IMR-90 (cell line): Measurements from ENCODE around the gene ARMC10. TPM values are rescaled to one million over a fixed set of nuclear protein-coding genes. Genes with fewer than 3 reads are reported as not detected.

Source experiments
- ATAC-seq: fragments of 200-7000 bp; cut with Tn5 transposase; 2 replicates; pipeline ENCODE4 v1.9.1; 2020; ENCODE audit warnings: low read depth, mild to moderate bottlenecking, moderate library complexity
- BruUV-seq: library from RNA; stranded (reverse); fragments of 400-500 nt; replicated peaks from 2 replicates; lab custom pipeline; 2021; lab: Mats Ljungman, UMichigan
- CTCF ChIA-PET: fragments of 300-600 bp; formaldehyde crosslinking; extraction: SDS; loops from one replicate; lab custom pipeline; 2021; ENCODE audit warnings: antibody characterized with exemption; lab: Yijun Ruan, JAX
- POLR2A ChIA-PET: fragments of 300-600 bp; sonication (Branson Sonifier 250); formaldehyde crosslinking; loops from one replicate; lab custom pipeline; 2022; ENCODE audit warnings: antibody characterized with exemption; ENCODE audit not compliant: unreplicated experiment; lab: Charles Lee
- DNase-seq: peaks from one replicate; pipeline ENCODE4 v3.0.0; 2013
- H2AFZ ChIP-seq: replicated peaks from 2 replicates; pipeline ENCODE3; 2013; ENCODE audit warnings: low read length, mild to moderate bottlenecking; ENCODE audit not compliant: poor library complexity
- H2AK5ac ChIP-seq: 2 replicates; pipeline ENCODE4 v1.6.1; 2013; ENCODE audit warnings: low read depth, low read length, inconsistent platforms
- H2AK9ac ChIP-seq: replicated peaks from 2 replicates; pipeline ENCODE3; 2013; ENCODE audit warnings: mild to moderate bottlenecking, low read depth, low read length, moderate library complexity; ENCODE audit not compliant: poor library complexity
- H2BK120ac ChIP-seq: 2 replicates; pipeline ENCODE4 v1.6.1; 2013; ENCODE audit warnings: low read depth, low read length, inconsistent platforms
- H2BK15ac ChIP-seq: 3 replicates; pipeline ENCODE4 v1.6.1; 2013; ENCODE audit warnings: low read depth, low read length, inconsistent platforms
- H2BK20ac ChIP-seq: 2 replicates; pipeline ENCODE4 v1.6.1; 2013; ENCODE audit warnings: low read depth, mild to moderate bottlenecking, inconsistent platforms, low read length, moderate library complexity
- H2BK5ac ChIP-seq: 2 replicates; pipeline ENCODE4 v1.6.1; 2013; ENCODE audit warnings: mild to moderate bottlenecking, low read depth, low read length, inconsistent platforms; ENCODE audit not compliant: poor library complexity, severe bottlenecking
- H3K14ac ChIP-seq: replicated peaks from 2 replicates; pipeline ENCODE4 v1.6.1; 2013; ENCODE audit warnings: low read depth, low read length, inconsistent platforms
- H3K18ac ChIP-seq: 2 replicates; pipeline ENCODE4 v1.6.1; 2013; ENCODE audit warnings: low read depth, low read length, control low read depth
- H3K23ac ChIP-seq: 2 replicates; pipeline ENCODE4 v1.6.1; 2013; ENCODE audit warnings: low read depth, low read length, inconsistent platforms
- H3K27ac ChIP-seq: 2 replicates; pipeline ENCODE4 v1.5.1; 2013; ENCODE audit warnings: mild to moderate bottlenecking, control low read depth, low read length; ENCODE audit not compliant: insufficient read depth
- H3K27me3 ChIP-seq: 2 replicates; pipeline ENCODE4 v1.6.1; 2013; ENCODE audit warnings: low read length; ENCODE audit not compliant: control insufficient read depth, insufficient read depth
- H3K36me3 ChIP-seq: 2 replicates; pipeline ENCODE4 v1.6.1; 2013; ENCODE audit warnings: low read length, mixed read lengths; ENCODE audit not compliant: control insufficient read depth, insufficient read depth
- H3K4ac ChIP-seq: 2 replicates; pipeline ENCODE4 v1.6.1; 2013; ENCODE audit warnings: low read depth, low read length, inconsistent platforms
- H3K4me1 ChIP-seq: 2 replicates; pipeline ENCODE4 v1.6.1; 2013; ENCODE audit warnings: low read length, mixed read lengths; ENCODE audit not compliant: control insufficient read depth, insufficient read depth
- H3K4me2 ChIP-seq: 2 replicates; pipeline ENCODE4 v1.6.1; 2013; ENCODE audit warnings: low read depth, mild to moderate bottlenecking, control low read depth, low read length, moderate library complexity
- H3K4me3 ChIP-seq: 2 replicates; pipeline ENCODE4 v1.5.1; 2013; ENCODE audit warnings: low read depth, mild to moderate bottlenecking, control low read depth, low read length, moderate library complexity; ENCODE audit not compliant: insufficient read depth
- H3K56ac ChIP-seq: 2 replicates; pipeline ENCODE4 v1.6.1; 2013; ENCODE audit warnings: low read length, inconsistent platforms; ENCODE audit not compliant: insufficient read depth; ENCODE audit errors: extremely low read depth
- H3K79me1 ChIP-seq, 2 experiments: 2 replicates each; pipeline ENCODE4 v1.6.1; 2013; ENCODE audit warnings: low read length in 2 of 2, inconsistent platforms in 1 of 2, low read depth in 1 of 2
- H3K9ac ChIP-seq: 2 replicates; pipeline ENCODE4 v1.6.1; 2013; ENCODE audit warnings: low read depth, low read length, control low read depth
- H3K9me1 ChIP-seq: 2 replicates; pipeline ENCODE4 v1.6.1; 2013; ENCODE audit warnings: low read length, inconsistent platforms; ENCODE audit not compliant: insufficient read depth
- H3K9me3 ChIP-seq: 2 replicates; pipeline ENCODE4 v1.6.1; 2013; ENCODE audit warnings: low read length; ENCODE audit not compliant: control insufficient read depth, insufficient read depth
- H4K20me1 ChIP-seq: 2 replicates; pipeline ENCODE4 v1.6.1; 2013; ENCODE audit warnings: low read length, inconsistent platforms; ENCODE audit not compliant: insufficient read depth
- H4K5ac ChIP-seq: 2 replicates; pipeline ENCODE4 v1.6.1; 2013; ENCODE audit warnings: mild to moderate bottlenecking, low read depth, low read length, control low read depth
- H4K8ac ChIP-seq, 2 experiments: 2 replicates each; pipeline ENCODE4 v1.6.1; 2013; ENCODE audit warnings: low read depth in 2 of 2, low read length in 2 of 2, control low read depth in 1 of 2, inconsistent platforms in 1 of 2
- H4K91ac ChIP-seq: 2 replicates; pipeline ENCODE4 v1.6.1; 2013; ENCODE audit warnings: low read depth, low read length, inconsistent platforms; ENCODE audit not compliant: insufficient read depth
- BHLHE40 ChIP-seq: fragments of 150-350 bp; IDR thresholded peaks from 2 replicates; pipeline ENCODE4 v1.6.1; 2016; ENCODE audit warnings: mild to moderate bottlenecking, low read depth, low read length
- CEBPB ChIP-seq: IDR thresholded peaks from 2 replicates; pipeline ENCODE4 v1.6.1; 2012; ENCODE audit warnings: low read depth, low read length, improper control_type of control experiment
- CHD1 ChIP-seq: IDR thresholded peaks from 2 replicates; pipeline ENCODE4 v1.6.1; 2012; ENCODE audit warnings: low read depth, low read length, improper control_type of control experiment
- CTCF ChIP-seq: conservative IDR thresholded peaks from 2 replicates; pipeline ENCODE4 v1.5.1; 2012; ENCODE audit warnings: mild to moderate bottlenecking, low read depth, low read length, improper control_type of control experiment
- ELK1 ChIP-seq: fragments of 150-350 bp; IDR thresholded peaks from 2 replicates; pipeline ENCODE4 v1.6.1; 2016; ENCODE audit warnings: low read depth, mild to moderate bottlenecking, low read length, moderate library complexity, borderline replicate concordance
- FOS ChIP-seq: fragments of 150-350 bp; IDR thresholded peaks from 2 replicates; pipeline ENCODE4 v1.6.1; 2016; ENCODE audit warnings: low read depth, low read length
- MAFK ChIP-seq: IDR thresholded peaks from 2 replicates; pipeline ENCODE4 v1.6.1; 2012; ENCODE audit warnings: low read depth, low read length, improper control_type of control experiment
- MAZ ChIP-seq: IDR thresholded peaks from 2 replicates; pipeline ENCODE4 v1.6.1; 2012; ENCODE audit warnings: low read depth, mild to moderate bottlenecking, low read length, improper control_type of control experiment, moderate library complexity, borderline replicate concordance
- MXI1 ChIP-seq: IDR thresholded peaks from 2 replicates; pipeline ENCODE4 v1.6.1; 2012; ENCODE audit warnings: low read depth, mild to moderate bottlenecking, low read length, moderate library complexity, borderline replicate concordance
- NFE2L2 ChIP-seq: fragments of 150-350 bp; IDR thresholded peaks from 2 replicates; pipeline ENCODE4 v1.6.1; 2016; ENCODE audit warnings: low read depth, mild to moderate bottlenecking, low read length
- POLR2A ChIP-seq: IDR thresholded peaks from 2 replicates; pipeline ENCODE4 v1.6.1; 2012; ENCODE audit warnings: mild to moderate bottlenecking, low read depth, low read length
- RAD21 ChIP-seq: IDR thresholded peaks from 2 replicates; pipeline ENCODE4 v1.6.1; 2012; ENCODE audit warnings: low read length, improper control_type of control experiment
- RCOR1 ChIP-seq: IDR thresholded peaks from 2 replicates; pipeline ENCODE4 v1.6.1; 2012; ENCODE audit warnings: mild to moderate bottlenecking, low read length, improper control_type of control experiment; ENCODE audit not compliant: insufficient replicate concordance
- SMC3 ChIP-seq: fragments of 150-350 bp; IDR thresholded peaks from 2 replicates; pipeline ENCODE4 v1.6.1; 2016; ENCODE audit warnings: low read depth, mild to moderate bottlenecking, antibody characterized with exemption, low read length, moderate library complexity
- USF2 ChIP-seq: fragments of 150-350 bp; IDR thresholded peaks from 2 replicates; pipeline ENCODE4 v1.6.1; 2017; ENCODE audit warnings: mild to moderate bottlenecking, antibody characterized with exemption, low read length, low read depth
- WGBS, 2 experiments: methylation state at CpG; one replicate each; pipeline versions ENCODE4 v1.1.5 to v1.1.7; 2013; ENCODE audit warnings: missing lambda C conversion rate in 2 of 2; ENCODE audit not compliant: insufficient read length in 1 of 2; ENCODE audit errors: extremely low coverage in 2 of 2; 5-methylcytosine and 5-hydroxymethylcytosine counted together
- dilution Hi-C: fragments of 300-500 bp; cut with HindIII; formaldehyde crosslinking; loops from one replicate; pipeline ENCODE4 v1.14.3; 2018; ENCODE audit warnings: low sequenced_read_pairs; ENCODE audit not compliant: unreplicated experiment
- in situ Hi-C: fragments of 300-500 bp; cut with MboI; formaldehyde crosslinking; loops from 3 replicates; pipeline ENCODE4 v1.14.3; 2019; ENCODE audit warnings: low sequenced_read_pairs, inconsistent platforms, mixed read lengths
- intact Hi-C: fragments of 100-400 bp; cut with micrococcal nuclease; formaldehyde crosslinking; loops from 2 replicates; pipeline ENCODE4 v1.10.0; 2022
- polyA plus RNA-seq, 3 experiments: library from polyadenylated mRNA; depleted of rRNA; stranded (reverse); fragments of >200 nt; gene quantifications; 2 replicates each; pipeline ENCODE4 v1.2.3, GENCODE V29; 2012; ENCODE audit warnings: low replicate concordance in 1 of 3
- total RNA-seq: library from RNA; depleted of rRNA; stranded (reverse); fragments of >200 nt; gene quantifications from 2 replicates; pipeline ENCODE4 v1.2.3, GENCODE V29; 2012

Gene ARMC10
- total and polyA plus RNA-seq, 2 of the 4 experiments (the other 2 are of a cell fraction): 17.4 to 21.0 TPM

- no peak for TF ChIP-seq USF2
- TF ChIP-seq RCOR1: no peak
- TF ChIP-seq CHD1: no peak
- no peak for TF ChIP-seq FOS
- TF ChIP-seq CTCF: no peak
- no peak for TF ChIP-seq MXI1
- TF ChIP-seq MAFK: no peak
- no peak for TF ChIP-seq POLR2A
- TF ChIP-seq CEBPB: no peak
- no peak for TF ChIP-seq MAZ
- no peak for TF ChIP-seq NFE2L2
- no peak for TF ChIP-seq ELK1
- TF ChIP-seq RAD21: no peak
- no peak for TF ChIP-seq BHLHE40
- no peak for TF ChIP-seq SMC3
- Histone ChIP-seq H3K9me1 (peaks cover 3% of the 10 kb centered on the region; the same call in 1 of the 2 replicates), H3K27me3 (no peaks in the 10 kb centered on the region), H2BK20ac (no peak overlapping the region), H4K5ac (no peak overlapping the region), H4K20me1 (no peaks in the 10 kb centered on the region), H3K23ac (no peak overlapping the region), H3K27ac (no peak overlapping the region), H3K4me2 (no peak overlapping the region), H4K8ac (no peak overlapping the region), H3K18ac (no peak overlapping the region), H3K14ac (no peak overlapping the region), H4K91ac (no peak overlapping the region), H2AFZ (no peak overlapping the region), H2AK9ac (no peak overlapping the region), H3K79me1 (no peaks in the 10 kb centered on the region), H2BK15ac (no peak overlapping the region), H3K36me3 (peaks cover 9% of the 10 kb centered on the region), H3K9me3 (no peaks in the 10 kb centered on the region), H3K4ac (no peak overlapping the region), H2AK5ac (no peak overlapping the region), H3K4me3 (no peak overlapping the region), H3K9ac (no peak overlapping the region), H3K56ac (no peak overlapping the region), H2BK5ac (no peak overlapping the region), H2BK120ac (no peak overlapping the region), H3K4me1 (no peaks in the 10 kb centered on the region)
- in situ Hi-C loops (no loop called here), intact Hi-C loops (no loop called here), dilution Hi-C loops (no loop called here)
- DNase-seq (no peak), ATAC-seq (no peak)
- WGBS, 2 experiments: no CpG with 5 or more reads among the region's 3 CpGs
- CTCF ChIA-PET: no interaction called here
- POLR2A ChIA-PET: no interaction called here
- BruUV-seq: no TSS peak
Observed at GRCh38 chr7:103100348-103100747, 25.4 kb downstream of the ARMC10 start.
